IPS-18a (cell line): Measurements from ENCODE around the gene CCT7.

Experiments
- H3K27ac ChIP-seq: one replicate; pipeline ENCODE4 v1.5.1; 2013; ENCODE audit warnings: low read length
- H3K27me3 ChIP-seq: one replicate; pipeline ENCODE4 v1.6.1; 2013; ENCODE audit warnings: mild to moderate bottlenecking, low read length; ENCODE audit not compliant: control insufficient read depth, insufficient read depth
- H3K36me3 ChIP-seq: one replicate; pipeline ENCODE4 v1.6.1; 2013; ENCODE audit warnings: low read depth, low read length; ENCODE audit not compliant: control insufficient read depth
- H3K4me1 ChIP-seq: one replicate; pipeline ENCODE4 v1.6.1; 2013; ENCODE audit warnings: low read depth, low read length; ENCODE audit not compliant: control insufficient read depth
- H3K4me3 ChIP-seq: one replicate; pipeline ENCODE4 v1.5.1; 2013; ENCODE audit warnings: low read length
- H3K9ac ChIP-seq: one replicate; pipeline ENCODE4 v1.6.1; 2013; ENCODE audit warnings: mild to moderate bottlenecking, low read length, moderate library complexity
- H3K9me3 ChIP-seq: one replicate; pipeline ENCODE4 v1.6.1; 2013; ENCODE audit warnings: low read depth, low read length; ENCODE audit not compliant: control insufficient read depth

The CCT7 gene

DNA sequence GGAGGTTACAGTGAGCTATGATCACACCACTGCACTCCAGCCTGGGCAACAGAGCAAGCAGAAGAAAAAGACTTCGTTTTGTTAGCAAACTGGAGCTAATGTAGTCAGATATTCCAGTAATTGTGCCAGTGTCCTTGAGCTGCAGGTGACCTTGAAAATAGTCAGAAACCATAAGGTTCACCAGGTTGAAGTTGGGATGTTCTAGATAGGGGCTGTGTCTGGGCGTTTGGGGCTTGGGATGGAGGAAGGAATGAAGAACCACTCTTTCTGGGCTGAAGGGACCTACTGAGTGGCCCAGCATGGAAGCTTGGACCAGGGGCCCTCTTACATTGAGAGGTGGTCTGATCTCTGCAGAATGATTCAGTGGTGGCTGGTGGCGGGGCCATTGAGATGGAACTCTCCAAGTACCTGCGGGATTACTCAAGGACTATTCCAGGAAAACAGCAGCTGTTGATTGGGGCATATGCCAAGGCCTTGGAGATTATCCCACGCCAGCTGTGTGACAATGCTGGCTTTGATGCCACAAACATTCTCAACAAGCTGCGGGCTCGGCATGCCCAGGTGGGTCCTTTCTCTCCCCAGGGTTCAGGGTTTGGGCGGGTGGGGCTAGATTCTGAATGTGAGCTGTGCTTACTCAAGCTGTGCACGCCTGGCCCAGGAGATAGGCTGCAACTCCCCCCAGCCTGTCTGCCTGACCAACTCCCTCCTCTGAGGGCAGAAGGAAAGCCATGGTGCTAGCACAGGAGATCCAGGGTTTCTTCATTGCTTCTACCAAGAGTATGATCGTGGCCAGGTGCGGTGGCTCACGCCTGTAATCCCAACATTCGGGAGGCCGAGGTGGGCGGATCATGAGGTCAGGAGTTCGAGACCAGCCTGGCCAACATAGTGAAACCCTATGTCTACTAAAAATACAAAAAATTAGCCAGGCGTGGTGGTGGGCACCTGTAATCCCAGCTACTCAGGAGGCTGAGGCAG is 17.1 kb downstream of the CCT7 start:
- Histone ChIP-seq H3K4me1 (no peaks in the 10 kb centered on the region), H3K4me3 (no peak overlapping the region), H3K27ac (no peak overlapping the region), H3K9ac (no peak overlapping the region), H3K27me3 (no peaks in the 10 kb centered on the region), H3K36me3 (peaks cover 72% of the 10 kb centered on the region), H3K9me3 (no peaks in the 10 kb centered on the region)

DNA sequence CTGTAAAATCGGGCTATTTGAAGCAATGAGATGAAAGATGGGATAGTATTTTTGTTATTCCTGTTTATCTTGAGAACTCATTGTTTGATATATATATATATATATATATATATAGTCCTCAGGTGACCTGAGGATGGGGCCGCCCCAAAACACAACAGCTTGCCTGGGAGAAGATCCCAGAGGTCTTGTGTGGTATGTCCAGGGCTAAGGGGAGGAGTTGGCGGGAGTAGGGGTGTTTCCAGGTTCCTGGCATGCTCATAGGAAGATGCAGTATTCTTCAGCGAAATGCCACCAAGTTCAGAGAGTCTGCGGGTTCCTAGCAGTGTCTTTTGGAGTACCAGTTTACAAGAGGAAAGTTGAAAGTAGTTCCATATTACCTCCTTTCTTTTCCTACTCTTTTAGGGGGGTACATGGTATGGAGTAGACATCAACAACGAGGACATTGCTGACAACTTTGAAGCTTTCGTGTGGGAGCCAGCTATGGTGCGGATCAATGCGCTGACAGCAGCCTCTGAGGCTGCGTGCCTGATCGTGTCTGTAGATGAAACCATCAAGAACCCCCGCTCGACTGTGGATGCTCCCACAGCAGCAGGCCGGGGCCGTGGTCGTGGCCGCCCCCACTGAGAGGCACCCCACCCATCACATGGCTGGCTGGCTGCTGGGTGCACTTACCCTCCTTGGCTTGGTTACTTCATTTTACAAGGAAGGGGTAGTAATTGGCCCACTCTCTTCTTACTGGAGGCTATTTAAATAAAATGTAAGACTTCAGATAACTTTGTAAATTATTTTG is 18.3 kb downstream of the CCT7 start:
- no peaks in the 10 kb centered on the region for H3K9me3 ChIP-seq
- no peak overlapping the region for H3K4me3 ChIP-seq
- H3K27ac ChIP-seq: no peak overlapping the region
- no peaks in the 10 kb centered on the region for H3K27me3 ChIP-seq
- H3K9ac ChIP-seq: no peak overlapping the region
- H3K4me1 ChIP-seq: no peaks in the 10 kb centered on the region
- peaks cover 59% of the 10 kb centered on the region for H3K36me3 ChIP-seq

DNA sequence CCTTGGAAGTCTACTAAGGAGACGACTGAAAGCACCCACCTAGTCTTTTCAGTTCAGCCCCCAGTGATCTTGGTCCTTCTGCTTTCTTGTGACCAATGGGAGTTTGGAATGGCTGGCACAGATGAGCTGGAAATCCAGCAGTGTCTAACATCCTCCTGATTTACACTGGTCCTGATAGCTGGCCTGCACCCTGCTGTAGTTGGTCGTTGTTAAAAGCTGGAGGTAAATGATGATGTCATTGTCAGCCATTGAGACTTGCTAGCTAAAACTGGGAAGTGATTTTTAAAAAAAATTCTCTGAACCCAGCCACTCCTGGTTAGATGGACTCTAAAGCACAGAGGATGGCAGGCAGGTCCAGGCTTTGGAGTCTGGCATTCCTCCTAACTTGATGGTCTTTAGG is 19.3 kb downstream of the CCT7 start:
- no peak overlapping the region for H3K27ac ChIP-seq
- H3K27me3 ChIP-seq: no peaks in the 10 kb centered on the region
- H3K9me3 ChIP-seq: no peaks in the 10 kb centered on the region
- H3K9ac ChIP-seq: no peak overlapping the region
- no peaks in the 10 kb centered on the region for H3K4me1 ChIP-seq
- peaks cover 51% of the 10 kb centered on the region for H3K36me3 ChIP-seq
- H3K4me3 ChIP-seq: no peak overlapping the region

GRCh38 chr2:73253901-73254300 is 19.8 kb downstream of the CCT7 start:
- Histone ChIP-seq H3K36me3 (peaks cover 46% of the 10 kb centered on the region), H3K9ac (no peak overlapping the region), H3K4me1 (no peaks in the 10 kb centered on the region), H3K4me3 (no peak overlapping the region), H3K9me3 (no peaks in the 10 kb centered on the region), H3K27me3 (no peaks in the 10 kb centered on the region), H3K27ac (no peak overlapping the region)

GRCh38 chr2:73254343-73255006 is 20.4 kb downstream of the CCT7 start:
- Histone ChIP-seq H3K36me3 (peaks cover 40% of the 10 kb centered on the region), H3K27me3 (no peaks in the 10 kb centered on the region), H3K4me3 (no peak overlapping the region), H3K4me1 (no peaks in the 10 kb centered on the region), H3K27ac (no peak overlapping the region), H3K9me3 (no peaks in the 10 kb centered on the region), H3K9ac (no peak overlapping the region)

DNA sequence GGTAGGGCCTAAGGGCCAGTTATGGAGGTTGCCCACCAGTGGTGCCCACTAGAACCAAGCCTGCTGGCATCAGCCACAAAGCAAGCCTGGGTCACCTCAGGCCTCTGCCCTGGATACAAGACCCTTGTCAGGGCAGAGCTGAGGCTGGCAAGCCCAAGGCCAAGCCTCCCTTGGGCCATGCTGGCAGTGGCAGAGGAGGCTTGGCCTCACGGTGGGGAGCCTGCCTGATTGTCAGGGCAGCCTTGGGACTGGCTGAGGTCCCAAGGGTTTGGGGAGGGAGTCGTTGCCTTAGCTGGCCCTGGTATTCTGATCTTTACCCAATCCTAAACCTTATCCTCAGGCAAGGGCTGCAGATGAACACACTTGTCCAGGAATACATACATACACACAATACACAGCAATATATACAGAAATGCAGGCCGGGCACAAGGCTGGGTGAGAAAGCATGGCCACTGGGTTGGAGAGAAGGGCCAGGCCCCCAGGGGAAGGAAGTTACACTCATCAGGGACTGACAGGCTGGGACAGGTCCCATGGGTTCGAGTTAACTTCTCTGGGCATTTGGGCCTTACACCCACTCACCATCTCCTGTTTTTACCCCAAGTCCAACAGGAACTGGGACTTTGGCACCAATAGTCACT is 21.0 kb downstream of the CCT7 start:
- H3K9ac ChIP-seq: no peak overlapping the region
- H3K36me3 ChIP-seq: peaks cover 34% of the 10 kb centered on the region
- H3K27ac ChIP-seq: no peak overlapping the region
- no peaks in the 10 kb centered on the region for H3K27me3 ChIP-seq
- H3K4me3 ChIP-seq: no peak overlapping the region
- H3K4me1 ChIP-seq: no peaks in the 10 kb centered on the region
- H3K9me3 ChIP-seq: no peaks in the 10 kb centered on the region

DNA sequence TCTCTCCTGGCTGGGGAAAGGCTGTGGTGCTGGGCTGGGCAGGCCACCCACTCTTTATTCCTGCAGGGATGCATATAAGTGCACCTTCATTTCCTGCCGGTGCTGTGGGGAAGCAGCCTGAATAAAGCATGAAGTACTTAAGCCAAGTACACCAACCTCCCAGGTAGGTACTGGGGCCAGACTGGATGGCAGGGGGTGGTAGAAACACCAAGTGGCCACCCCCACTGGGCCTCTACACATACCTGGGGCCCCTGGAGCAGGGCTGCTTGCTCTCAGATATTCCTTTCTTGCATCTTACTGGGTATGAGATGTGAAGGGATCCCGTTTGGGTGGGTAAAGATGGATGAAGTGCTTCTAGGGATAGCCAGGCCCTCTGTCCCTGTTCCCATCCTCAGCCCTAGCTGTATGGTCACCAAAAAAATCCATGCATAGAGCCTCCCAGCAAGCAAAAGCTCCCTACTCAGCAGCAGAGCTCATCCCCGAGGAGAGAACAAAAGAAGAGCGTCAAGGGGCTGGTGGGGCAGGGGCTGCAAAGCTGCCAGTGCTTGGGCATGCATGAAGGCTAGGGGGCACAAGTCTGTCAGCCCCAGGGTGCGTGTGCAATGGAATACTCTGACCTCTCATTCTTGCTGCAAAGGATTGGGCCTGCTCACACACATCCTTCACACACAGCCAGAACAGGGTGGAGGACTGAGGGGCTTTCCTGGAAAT is 22.0 kb downstream of the CCT7 start:
- no peak overlapping the region for H3K4me3 ChIP-seq
- H3K9ac ChIP-seq: no peak overlapping the region
- H3K27ac ChIP-seq: no peak overlapping the region
- H3K36me3 ChIP-seq: peaks cover 25% of the 10 kb centered on the region
- H3K27me3 ChIP-seq: no peaks in the 10 kb centered on the region
- H3K9me3 ChIP-seq: no peaks in the 10 kb centered on the region
- H3K4me1 ChIP-seq: no peaks in the 10 kb centered on the region

GRCh38 chr2:73256618-73256922 is 22.5 kb downstream of the CCT7 start:
- Histone ChIP-seq H3K9me3 (no peaks in the 10 kb centered on the region), H3K27me3 (no peaks in the 10 kb centered on the region), H3K9ac (no peak overlapping the region), H3K4me1 (no peaks in the 10 kb centered on the region), H3K36me3 (peaks cover 19% of the 10 kb centered on the region), H3K27ac (no peak overlapping the region), H3K4me3 (no peak overlapping the region)

- Histone ChIP-seq H3K27ac (no peak overlapping the region), H3K4me3 (no peak overlapping the region), H3K27me3 (no peaks in the 10 kb centered on the region), H3K9ac (no peak overlapping the region), H3K4me1 (no peaks in the 10 kb centered on the region), H3K9me3 (no peaks in the 10 kb centered on the region), H3K36me3 (peaks cover 15% of the 10 kb centered on the region)
Observed at GRCh38 chr2:73257021-73257420, 22.9 kb downstream of the CCT7 start.

DNA sequence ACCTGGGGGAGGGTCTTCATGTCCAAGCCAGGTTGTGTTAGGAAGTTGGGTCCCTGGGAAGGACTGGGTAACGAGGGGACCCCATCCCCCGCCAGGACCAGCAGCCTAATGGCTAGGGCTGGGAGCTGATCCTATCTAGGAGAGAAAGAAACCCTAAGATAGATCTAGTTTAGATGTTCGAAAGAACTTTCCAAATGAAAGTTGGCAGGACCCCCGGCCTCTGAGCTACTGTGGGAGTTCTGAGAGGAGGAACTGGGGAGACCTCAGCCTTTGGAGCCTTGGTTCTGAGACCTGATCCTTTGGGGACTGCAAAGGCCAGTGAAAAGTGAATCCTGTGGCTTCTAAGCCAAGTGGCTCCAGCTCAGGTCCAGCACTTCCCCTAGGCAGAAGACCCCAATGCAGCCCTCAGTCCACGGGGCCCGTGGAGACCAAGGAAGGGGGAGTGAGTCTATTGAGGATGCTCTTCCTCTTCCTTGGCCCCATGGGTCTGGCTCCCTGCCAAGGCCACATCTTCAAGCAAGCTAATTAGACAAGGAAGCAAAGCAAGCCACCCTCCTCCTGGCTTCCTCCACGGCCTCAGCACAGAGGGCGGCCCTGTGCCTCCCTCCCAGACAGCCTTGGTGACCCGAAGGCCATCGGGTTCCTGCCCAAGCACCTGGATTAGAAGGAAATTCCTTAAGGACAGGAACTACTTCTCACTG is 23.5 kb downstream of the CCT7 start:
- no peaks in the 10 kb centered on the region for H3K9me3 ChIP-seq
- peaks cover 10% of the 10 kb centered on the region for H3K36me3 ChIP-seq
- H3K4me3 ChIP-seq: no peak overlapping the region
- H3K4me1 ChIP-seq: no peaks in the 10 kb centered on the region
- H3K9ac ChIP-seq: no peak overlapping the region
- H3K27ac ChIP-seq: no peak overlapping the region
- H3K27me3 ChIP-seq: no peaks in the 10 kb centered on the region
